K562 (cell line): ENCODE results near the gene FYB1.

Experiments used
- ERF ChIP-seq: fragments of 450-650 bp; formaldehyde crosslinking; IDR thresholded peaks from 2 replicates; pipeline ENCODE4 v1.4.0; 2020; ENCODE audit warnings: mild to moderate bottlenecking, mixed read lengths
- POLR2AphosphoS5 ChIP-seq: IDR thresholded peaks from 2 replicates; pipeline ENCODE4 v1.6.1; 2011; ENCODE audit warnings: mild to moderate bottlenecking, low read depth, low read length, moderate library complexity; ENCODE audit not compliant: control insufficient read depth, insufficient read depth
- SRSF3 ChIP-seq: fragments of 200-400 bp; formaldehyde crosslinking; IDR thresholded peaks from 2 replicates; pipeline ENCODE4 v1.6.1; 2016; ENCODE audit warnings: mild to moderate bottlenecking, low read length, moderate library complexity; ENCODE audit not compliant: insufficient read depth
- ZFP30 ChIP-seq: fragments of 250-450 bp; sonication (Bioruptor Pico); IDR thresholded peaks from 2 replicates; pipeline ENCODE4 v1.8.0; 2022; ENCODE audit warnings: moderate library complexity, mild to moderate bottlenecking, inconsistent platforms, borderline replicate concordance
- ZNF282 ChIP-seq: sonication (generic); formaldehyde crosslinking; IDR thresholded peaks from 2 replicates; pipeline ENCODE4 v1.8.1; 2023; ENCODE audit warnings: missing genetic modification reagents
- TF ChIP-seq, protein P1 (sequence below), 3 experiments: IDR thresholded peaks in 2 of 3; conservative IDR thresholded peaks in 1 of 3; 2 replicates each; pipeline ENCODE4 v1.5.1; 2011 to 2012; ENCODE audit warnings: low read length in 3 of 3, mild to moderate bottlenecking in 3 of 3, control low read depth in 2 of 3, improper control_type of control experiment in 1 of 3, inconsistent platforms in 1 of 3, low read depth in 1 of 3, mixed read lengths in 1 of 3, moderate library complexity in 1 of 3; ENCODE audit not compliant: insufficient read depth in 2 of 3

DNA sequence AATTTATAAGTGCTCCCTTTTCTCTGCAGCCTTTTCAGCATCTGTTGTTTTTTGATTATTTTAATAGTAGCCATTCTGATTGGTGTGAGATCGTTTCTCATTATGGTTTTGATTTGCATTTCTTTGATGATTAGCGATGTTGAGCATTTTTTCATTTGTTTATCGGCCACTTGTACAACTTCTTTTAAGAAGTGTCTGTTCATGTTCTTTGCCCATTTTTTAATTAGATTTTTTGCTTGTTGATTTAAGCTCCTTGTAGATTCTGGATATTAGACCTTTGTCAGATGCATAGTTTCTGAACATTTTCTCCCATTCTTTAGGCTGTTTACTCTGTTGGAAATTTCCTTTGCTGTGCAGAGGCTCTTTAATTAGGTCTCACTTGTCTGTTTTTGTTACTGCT is 46.3 kb downstream of the FYB1 start:
- TF ChIP-seq POLR2AphosphoS5, result no peak
- TF ChIP-seq SRSF3, result no peak
- TF ChIP-seq ERF (CRISPR knock-in tag), result no peak
- TF ChIP-seq ZNF282 (CRISPR knock-in tag), result no peak
- TF ChIP-seq, protein P1, sequence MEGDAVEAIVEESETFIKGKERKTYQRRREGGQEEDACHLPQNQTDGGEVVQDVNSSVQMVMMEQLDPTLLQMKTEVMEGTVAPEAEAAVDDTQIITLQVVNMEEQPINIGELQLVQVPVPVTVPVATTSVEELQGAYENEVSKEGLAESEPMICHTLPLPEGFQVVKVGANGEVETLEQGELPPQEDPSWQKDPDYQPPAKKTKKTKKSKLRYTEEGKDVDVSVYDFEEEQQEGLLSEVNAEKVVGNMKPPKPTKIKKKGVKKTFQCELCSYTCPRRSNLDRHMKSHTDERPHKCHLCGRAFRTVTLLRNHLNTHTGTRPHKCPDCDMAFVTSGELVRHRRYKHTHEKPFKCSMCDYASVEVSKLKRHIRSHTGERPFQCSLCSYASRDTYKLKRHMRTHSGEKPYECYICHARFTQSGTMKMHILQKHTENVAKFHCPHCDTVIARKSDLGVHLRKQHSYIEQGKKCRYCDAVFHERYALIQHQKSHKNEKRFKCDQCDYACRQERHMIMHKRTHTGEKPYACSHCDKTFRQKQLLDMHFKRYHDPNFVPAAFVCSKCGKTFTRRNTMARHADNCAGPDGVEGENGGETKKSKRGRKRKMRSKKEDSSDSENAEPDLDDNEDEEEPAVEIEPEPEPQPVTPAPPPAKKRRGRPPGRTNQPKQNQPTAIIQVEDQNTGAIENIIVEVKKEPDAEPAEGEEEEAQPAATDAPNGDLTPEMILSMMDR (IDR thresholded peaks at IDR 0.05 in 2 of 3, conservative IDR thresholded peaks at IDR 0.05 in 1 of 3; ENCODE audit: insufficient read depth in 2 of 3, low read depth in 1 of 3, low read length in 3 of 3), result no peak
- TF ChIP-seq ZFP30, result no peak
